OCI-LY7 (cell line): ENCODE results near the gene HRH2. TPM values are rescaled to one million over a fixed set of nuclear protein-coding genes. Genes with fewer than 3 reads are reported as not detected.
"Not testable (repeated sequence)": the region's sequence is repeated elsewhere in the genome, so short reads cannot be mapped to it uniquely, and the experiment has no call there.

ENCODE experiments used
- BruUV-seq: library from RNA; stranded (reverse); fragments of 400-500 nt; replicated peaks from 2 replicates; lab custom pipeline; 2021; lab: Mats Ljungman, UMichigan
- CTCF ChIA-PET: fragments of 300-600 bp; sonication (Branson Sonifier 250); formaldehyde crosslinking; loops from one replicate; lab custom pipeline; 2022; ENCODE audit warnings: antibody characterized with exemption; ENCODE audit not compliant: unreplicated experiment; lab: Charles Lee
- POLR2A ChIA-PET: fragments of 300-600 bp; sonication (Branson Sonifier 250); formaldehyde crosslinking; loops from one replicate; lab custom pipeline; 2022; ENCODE audit warnings: antibody characterized with exemption; lab: Charles Lee
- DNase-seq: peaks from one replicate; pipeline ENCODE4 v3.0.0-alpha.2; 2015; ENCODE audit warnings: low spot score
- H2AFZ ChIP-seq: fragments of 200-600 bp; sonication (generic), shearing (Covaris generic); 2 replicates; pipeline ENCODE4 v1.6.1; 2014; ENCODE audit warnings: mild to moderate bottlenecking, antibody characterized with exemption, low read length, moderate library complexity
- H3K27ac ChIP-seq: fragments of 200-600 bp; sonication (generic); 2 replicates; pipeline ENCODE4 v1.5.1; 2014; ENCODE audit warnings: mixed run types, low read depth, mild to moderate bottlenecking, moderate library complexity, low read length, inconsistent platforms; ENCODE audit not compliant: poor library complexity, severe bottlenecking
- H3K36me3 ChIP-seq: fragments of 200-600 bp; sonication (generic); 2 replicates; pipeline ENCODE4 v1.6.1; 2014; ENCODE audit warnings: mild to moderate bottlenecking, antibody characterized with exemption, low read length, moderate library complexity, mixed read lengths; ENCODE audit not compliant: insufficient read depth
- H3K4me1 ChIP-seq: fragments of 200-600 bp; sonication (generic); 2 replicates; pipeline ENCODE4 v1.5.1; 2014; ENCODE audit warnings: mild to moderate bottlenecking, low read length; ENCODE audit not compliant: insufficient read depth, poor library complexity, severe bottlenecking
- H3K4me2 ChIP-seq: fragments of 200-600 bp; sonication (generic); 2 replicates; pipeline ENCODE4 v1.6.1; 2014; ENCODE audit warnings: mild to moderate bottlenecking, low read length
- H3K4me3 ChIP-seq: fragments of 200-600 bp; sonication (generic); 2 replicates; pipeline ENCODE4 v1.5.1; 2014; ENCODE audit warnings: mild to moderate bottlenecking, low read depth, low read length; ENCODE audit not compliant: poor library complexity, severe bottlenecking
- H3K79me2 ChIP-seq: fragments of 200-600 bp; sonication (generic); 2 replicates; pipeline ENCODE4 v1.6.1; 2016; ENCODE audit warnings: low read depth, mild to moderate bottlenecking, low read length, moderate library complexity, mixed read lengths; ENCODE audit not compliant: insufficient read depth
- H3K9me2 ChIP-seq: fragments of 200-600 bp; sonication (generic); 2 replicates; pipeline ENCODE4 v1.6.1; 2016; ENCODE audit warnings: mild to moderate bottlenecking, low read length, mixed read lengths; ENCODE audit not compliant: insufficient read depth
- H3K9me3 ChIP-seq: fragments of 200-600 bp; sonication (generic); 2 replicates; pipeline ENCODE4 v1.6.1; 2014; ENCODE audit warnings: mild to moderate bottlenecking, mixed run types, low read length, mixed read lengths
- H4K20me1 ChIP-seq: fragments of 200-600 bp; sonication (generic); 2 replicates; pipeline ENCODE4 v1.6.1; 2014; ENCODE audit warnings: mild to moderate bottlenecking, antibody characterized with exemption, low read length, moderate library complexity, mixed read lengths; ENCODE audit not compliant: insufficient read depth
- CTCF ChIP-seq: fragments of 200-600 bp; sonication (generic); conservative IDR thresholded peaks from 2 replicates; pipeline ENCODE4 v1.5.1; 2014; ENCODE audit warnings: mild to moderate bottlenecking, antibody characterized with exemption, low read length, moderate library complexity, mixed read lengths
- EZH2phosphoT487 ChIP-seq: fragments of 200-600 bp; sonication (generic); IDR thresholded peaks from 2 replicates; pipeline ENCODE4 v1.6.1; 2018; ENCODE audit warnings: low read depth, borderline replicate concordance, mild to moderate bottlenecking, mixed run types, antibody characterized with exemption, low read length, moderate library complexity, mixed read lengths
- intact Hi-C: fragments of 100-400 bp; cut with micrococcal nuclease; formaldehyde crosslinking; loops from one replicate; pipeline ENCODE4 v1.10.0; 2022; ENCODE audit not compliant: unreplicated experiment
- total RNA-seq, 2 experiments: library from RNA; depleted of rRNA in 1 of 2; stranded (reverse); fragments of >200 nt in 1 of 2; shearing (Covaris generic) in 1 of 2; gene quantifications; 2 replicates each; pipeline ENCODE4 v1.2.3, GENCODE V29; 2014 to 2022

The HRH2 gene
- total RNA-seq, 2 experiments from 2014 or later: not detected

GRCh38 chr5:175614861-175615260 lies 43.0 kb upstream of the HRH2 start:
- DNase-seq: no peak
- Histone ChIP-seq H3K36me3 (no peaks in the 10 kb centered on the region), H3K4me2 (no peak overlapping the region), H3K4me3 (no peak overlapping the region), H4K20me1 (no peaks in the 10 kb centered on the region), H3K79me2 (no peaks in the 10 kb centered on the region), H2AFZ (no peak overlapping the region), H3K9me2 (no peaks in the 10 kb centered on the region), H3K27ac (no peak overlapping the region), H3K9me3 (no peaks in the 10 kb centered on the region), H3K4me1 (no peaks in the 10 kb centered on the region)
- no TSS peak for BruUV-seq
- POLR2A ChIA-PET: no interaction called here
- intact Hi-C loops: no loop called here
- CTCF ChIA-PET: no interaction called here
- TF ChIP-seq CTCF (no peak), EZH2phosphoT487 (no peak)

GRCh38 chr5:175616083-175616482 lies 41.8 kb upstream of the HRH2 start:
- Histone ChIP-seq H4K20me1 (no peaks in the 10 kb centered on the region), H3K4me2 (no peak overlapping the region), H3K4me3 (no peak overlapping the region), H3K27ac (no peak overlapping the region), H3K9me3 (no peaks in the 10 kb centered on the region), H2AFZ (no peak overlapping the region), H3K4me1 (no peaks in the 10 kb centered on the region), H3K9me2 (no peaks in the 10 kb centered on the region), H3K36me3 (no peaks in the 10 kb centered on the region), H3K79me2 (no peaks in the 10 kb centered on the region)
- POLR2A ChIA-PET: no interaction called here
- intact Hi-C loops: no loop called here
- DNase-seq: no peak
- TF ChIP-seq CTCF: no peak
- no peak for TF ChIP-seq EZH2phosphoT487
- CTCF ChIA-PET: no interaction called here
- no TSS peak for BruUV-seq

GRCh38 chr5:175616527-175616926 lies 41.3 kb upstream of the HRH2 start:
- H3K9me2 ChIP-seq, H3K4me1 ChIP-seq, H3K36me3 ChIP-seq, DNase-seq, H3K79me2 ChIP-seq, H3K4me2 ChIP-seq, H3K4me3 ChIP-seq, H3K9me3 ChIP-seq, BruUV-seq, CTCF ChIA-PET, H3K27ac ChIP-seq, POLR2A ChIA-PET, intact Hi-C loops, H2AFZ ChIP-seq, H4K20me1 ChIP-seq: not testable (repeated sequence)
